GM19099 (cell line): ENCODE data around the gene DDIT3.

Experiments
- POLR2A ChIP-seq: IDR thresholded peaks from 3 replicates; pipeline ENCODE4 v1.6.1; 2011; ENCODE audit warnings: low read depth; ENCODE audit not compliant: insufficient read length; ENCODE audit errors: extremely low read depth

Gene DDIT3

GRCh38 chr12:57470970-57471656 is 49.2 kb downstream of the DDIT3 start:
- no peak for TF ChIP-seq POLR2A

GRCh38 chr12:57470286-57470969 is 49.9 kb downstream of the DDIT3 start:
- TF ChIP-seq POLR2A = no peak

- TF ChIP-seq POLR2A = no peak
Measured at GRCh38 chr12:57469296-57470164, 50.8 kb downstream of the DDIT3 start.

GRCh38 chr12:57467915-57468314 is 52.4 kb downstream of the DDIT3 start:
- TF ChIP-seq POLR2A = peak; percentile 22

GRCh38 chr12:57467212-57467874 is 53.0 kb downstream of the DDIT3 start:
- TF ChIP-seq POLR2A = no peak
